ENCODE data around the gene ABCC9.

The ABCC9 gene

GRCh38 chr12:21940549-21941505 lies at the start of gene ABCC9:
Gene ABCC9 (minus strand): TSS chr12:21941426. CDS start chr12:21936674, 4,752 bp downstream.
- Histone ChIP-seq H3K36me3 (ENCODE audit: insufficient read depth, low read length) (no peaks in the 10 kb centered on the region), H3K27ac (no peak within 1 kb of the TSS), H3K4me3 (peak within 1 kb of the TSS; percentile 73), H3K9ac (ENCODE audit: insufficient read length) (peak within 1 kb of the TSS; percentile 19), H3K9me3 (ENCODE audit: low read depth, low read length) (no peaks in the 10 kb centered on the region)
- no peak for DNase-seq (ENCODE audit: low read depth, low spot score)
- TF ChIP-seq FOXP2 (optimal IDR thresholded peaks at IDR 0.05; ENCODE audit: control extremely low read depth, extremely low read length, insufficient read depth) (no peak), EZH2 (IDR thresholded peaks at IDR 0.05) (no peak), POLR2AphosphoS5 (IDR thresholded peaks at IDR 0.05; ENCODE audit: borderline replicate concordance, low read depth, low read length) (no peak)

GRCh38 chr12:21989819-21990412 lies 48.7 kb upstream of the ABCC9 start:
- no peak for TF ChIP-seq POLR2AphosphoS5 (IDR thresholded peaks at IDR 0.05; ENCODE audit: borderline replicate concordance, low read depth, low read length)
- no peak for TF ChIP-seq EZH2 (IDR thresholded peaks at IDR 0.05)
- no peak for TF ChIP-seq FOXP2 (optimal IDR thresholded peaks at IDR 0.05; ENCODE audit: control extremely low read depth, extremely low read length, insufficient read depth)
- H3K36me3 ChIP-seq (ENCODE audit: insufficient read depth, low read length) = no peaks in the 10 kb centered on the region
- no peak overlapping the region for H3K4me3 ChIP-seq
- H3K27ac ChIP-seq = no peak overlapping the region
- H3K9ac ChIP-seq (ENCODE audit: insufficient read length) = no peak overlapping the region
- DNase-seq (ENCODE audit: low read depth, low spot score) = no peak
- no peaks in the 10 kb centered on the region for H3K9me3 ChIP-seq (ENCODE audit: low read depth, low read length)

- Histone ChIP-seq H3K27ac (no peak overlapping the region), H3K9me3 (ENCODE audit: low read depth, low read length) (no peaks in the 10 kb centered on the region), H3K36me3 (ENCODE audit: insufficient read depth, low read length) (no peaks in the 10 kb centered on the region), H3K4me3 (no peak overlapping the region), H3K9ac (ENCODE audit: insufficient read length) (no peak overlapping the region)
- no peak for DNase-seq (ENCODE audit: low read depth, low spot score)
- TF ChIP-seq POLR2AphosphoS5 (IDR thresholded peaks at IDR 0.05; ENCODE audit: borderline replicate concordance, low read depth, low read length) (no peak), FOXP2 (optimal IDR thresholded peaks at IDR 0.05; ENCODE audit: control extremely low read depth, extremely low read length, insufficient read depth) (no peak), EZH2 (IDR thresholded peaks at IDR 0.05) (no peak)
These were observed 47.4 kb upstream of the ABCC9 start for GRCh38 chr12:21988619-21989018.

- TF ChIP-seq FOXP2 (optimal IDR thresholded peaks at IDR 0.05; ENCODE audit: control extremely low read depth, extremely low read length, insufficient read depth) (no peak), POLR2AphosphoS5 (IDR thresholded peaks at IDR 0.05; ENCODE audit: borderline replicate concordance, low read depth, low read length) (no peak), EZH2 (IDR thresholded peaks at IDR 0.05) (no peak)
- no peaks in the 10 kb centered on the region for H3K9me3 ChIP-seq (ENCODE audit: low read depth, low read length)
- H3K36me3 ChIP-seq (ENCODE audit: insufficient read depth, low read length) = no peaks in the 10 kb centered on the region
- no peak for DNase-seq (ENCODE audit: low read depth, low spot score)
- no peak overlapping the region for H3K9ac ChIP-seq (ENCODE audit: insufficient read length)
- H3K4me3 ChIP-seq = no peak overlapping the region
- H3K27ac ChIP-seq = no peak overlapping the region
These were observed 46.5 kb upstream of the ABCC9 start for GRCh38 chr12:21987755-21988154.

- no peak for DNase-seq (ENCODE audit: low read depth, low spot score)
- no peak overlapping the region for H3K9ac ChIP-seq (ENCODE audit: insufficient read length)
- no peaks in the 10 kb centered on the region for H3K9me3 ChIP-seq (ENCODE audit: low read depth, low read length)
- H3K36me3 ChIP-seq (ENCODE audit: insufficient read depth, low read length) = no peaks in the 10 kb centered on the region
- H3K27ac ChIP-seq = no peak overlapping the region
- TF ChIP-seq FOXP2 (optimal IDR thresholded peaks at IDR 0.05; ENCODE audit: control extremely low read depth, extremely low read length, insufficient read depth) = no peak
- no peak for TF ChIP-seq EZH2 (IDR thresholded peaks at IDR 0.05)
- no peak for TF ChIP-seq POLR2AphosphoS5 (IDR thresholded peaks at IDR 0.05; ENCODE audit: borderline replicate concordance, low read depth, low read length)
- H3K4me3 ChIP-seq = no peak overlapping the region
These were observed 43.9 kb upstream of the ABCC9 start for GRCh38 chr12:21985155-21985554.

- H3K9me3 ChIP-seq (ENCODE audit: low read depth, low read length) = no peaks in the 10 kb centered on the region
- H3K4me3 ChIP-seq = no peak overlapping the region
- no peak for DNase-seq (ENCODE audit: low read depth, low spot score)
- no peaks in the 10 kb centered on the region for H3K36me3 ChIP-seq (ENCODE audit: insufficient read depth, low read length)
- H3K9ac ChIP-seq (ENCODE audit: insufficient read length) = no peak overlapping the region
- H3K27ac ChIP-seq = no peak overlapping the region
- no peak for TF ChIP-seq FOXP2 (optimal IDR thresholded peaks at IDR 0.05; ENCODE audit: control extremely low read depth, extremely low read length, insufficient read depth)
- TF ChIP-seq POLR2AphosphoS5 (IDR thresholded peaks at IDR 0.05; ENCODE audit: borderline replicate concordance, low read depth, low read length) = no peak
- TF ChIP-seq EZH2 (IDR thresholded peaks at IDR 0.05) = no peak
These were observed 43.1 kb upstream of the ABCC9 start for GRCh38 chr12:21984375-21984774.

- no peak overlapping the region for H3K9ac ChIP-seq (ENCODE audit: insufficient read length)
- no peaks in the 10 kb centered on the region for H3K9me3 ChIP-seq (ENCODE audit: low read depth, low read length)
These were observed 41.9 kb upstream of the ABCC9 start for GRCh38 chr12:21983095-21983494.

DNA sequence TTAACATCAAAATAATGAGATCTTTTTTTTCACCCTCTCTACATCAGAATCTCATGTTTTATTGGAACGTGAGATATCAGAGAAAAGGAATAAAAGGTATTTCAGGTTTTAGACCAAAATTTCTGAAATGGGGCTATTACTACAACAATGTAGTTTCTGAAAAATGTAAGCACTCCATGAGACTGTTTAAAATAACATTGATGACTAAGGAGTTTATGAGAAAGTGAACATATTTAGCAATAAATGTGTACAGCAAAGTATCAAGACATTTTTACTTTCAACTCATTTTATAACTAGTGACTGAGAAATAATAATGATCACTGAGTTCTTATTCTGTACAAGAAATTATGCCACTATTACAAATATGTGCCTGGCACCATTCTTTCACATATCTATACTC lies 39.3 kb upstream of the ABCC9 start:
- DNase-seq (ENCODE audit: low read depth, low spot score) = no peak
- Histone ChIP-seq H3K27ac (no peak overlapping the region), H3K36me3 (ENCODE audit: insufficient read depth, low read length) (no peaks in the 10 kb centered on the region), H3K9me3 (ENCODE audit: low read depth, low read length) (no peaks in the 10 kb centered on the region), H3K4me3 (no peak overlapping the region), H3K9ac (ENCODE audit: insufficient read length) (no peak overlapping the region)
- TF ChIP-seq EZH2 (IDR thresholded peaks at IDR 0.05) (no peak), POLR2AphosphoS5 (IDR thresholded peaks at IDR 0.05; ENCODE audit: borderline replicate concordance, low read depth, low read length) (no peak), FOXP2 (optimal IDR thresholded peaks at IDR 0.05; ENCODE audit: control extremely low read depth, extremely low read length, insufficient read depth) (no peak)

More at GRCh38 chr12:21983095-21983494, 41.9 kb upstream of the ABCC9 start:
- Histone ChIP-seq H3K36me3 (ENCODE audit: insufficient read depth, low read length) (no peaks in the 10 kb centered on the region), H3K4me3 (no peak overlapping the region), H3K27ac (no peak overlapping the region)
- TF ChIP-seq FOXP2 (optimal IDR thresholded peaks at IDR 0.05; ENCODE audit: control extremely low read depth, extremely low read length, insufficient read depth) (no peak), EZH2 (IDR thresholded peaks at IDR 0.05) (no peak), POLR2AphosphoS5 (IDR thresholded peaks at IDR 0.05; ENCODE audit: borderline replicate concordance, low read depth, low read length) (no peak)
- DNase-seq (ENCODE audit: low read depth, low spot score) = no peak
